ENCODE results near the gene VPS37C.
"Not testable (repeated sequence)": the region's sequence is repeated elsewhere in the genome, so short reads cannot be mapped to it uniquely, and the experiment has no call there.

The VPS37C gene

DNA sequence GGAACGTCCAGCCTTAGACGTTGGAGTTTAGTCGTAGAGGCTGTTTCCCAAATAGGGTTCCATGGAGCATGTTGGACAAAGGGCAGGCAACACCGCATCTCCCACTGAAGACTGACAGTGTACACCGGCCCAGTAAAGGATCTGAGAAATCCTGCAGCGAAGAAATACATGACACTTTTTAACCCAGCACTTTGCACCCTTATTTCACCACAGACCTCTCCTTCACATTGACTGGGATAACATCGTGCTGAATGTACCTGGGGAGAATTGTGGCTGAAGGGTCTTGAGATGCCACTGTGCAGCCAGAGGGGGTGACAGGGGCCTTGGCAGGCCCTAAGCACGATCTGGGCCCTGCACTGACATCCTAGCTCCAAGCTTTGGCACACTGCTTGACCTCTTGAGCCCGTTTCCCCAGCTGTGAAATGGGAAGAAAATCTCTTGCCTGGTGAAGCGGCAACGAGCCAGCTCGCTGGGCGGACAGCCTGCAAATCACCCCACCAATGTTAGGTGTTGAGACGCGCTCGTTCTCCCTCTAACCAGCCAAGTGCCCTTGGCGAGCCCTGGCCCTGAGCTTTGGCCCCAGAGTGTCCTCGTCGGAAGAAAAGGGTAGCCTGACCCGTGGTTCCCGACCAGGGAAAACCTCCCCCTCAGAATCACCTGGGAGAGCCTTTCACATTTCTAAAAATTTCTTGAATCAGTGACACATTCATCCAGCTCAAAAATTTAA is 45.6 kb downstream of the VPS37C start:
- DNase-seq: no peak

DNA sequence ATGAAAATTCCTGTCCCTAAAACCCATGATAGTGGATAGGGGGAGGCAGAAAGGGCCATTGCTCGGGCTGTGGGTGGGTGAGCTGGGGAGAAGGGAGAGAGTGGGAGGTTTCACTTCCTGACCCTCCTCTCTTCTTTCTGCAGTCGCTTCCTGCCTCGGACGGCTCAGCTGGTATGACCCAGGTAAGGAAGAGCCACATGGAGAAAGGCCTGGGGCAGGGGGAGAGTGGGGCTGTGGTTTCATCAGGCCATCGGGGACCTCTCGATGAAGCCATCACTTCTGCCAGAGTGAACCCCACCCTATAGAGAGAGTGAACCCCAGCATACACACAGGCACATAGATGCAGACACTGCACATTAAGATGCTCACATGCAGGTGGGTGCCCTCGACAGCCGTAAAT is 46.3 kb downstream of the VPS37C start:
- no peak for DNase-seq

DNA sequence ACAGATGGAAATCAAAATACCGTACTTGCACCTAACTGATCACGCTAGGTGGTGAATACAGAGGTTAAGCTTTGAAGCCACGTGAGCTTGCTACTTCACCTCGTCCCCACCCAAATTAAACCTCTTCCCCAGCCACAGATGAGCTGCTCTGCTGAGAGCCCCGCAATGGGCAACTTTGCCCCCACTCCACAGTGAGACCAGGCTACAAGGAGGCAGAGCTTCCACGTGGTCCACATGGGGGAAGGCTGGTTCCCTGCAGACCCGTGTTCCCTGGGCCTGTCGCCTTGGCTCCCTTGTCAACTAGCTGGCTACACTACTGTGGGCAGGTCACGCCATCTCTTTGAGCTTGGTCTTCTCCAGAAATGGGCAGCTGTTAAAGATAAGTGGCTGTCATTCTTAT is 48.0 kb downstream of the VPS37C start:
- no peak for DNase-seq

DNA sequence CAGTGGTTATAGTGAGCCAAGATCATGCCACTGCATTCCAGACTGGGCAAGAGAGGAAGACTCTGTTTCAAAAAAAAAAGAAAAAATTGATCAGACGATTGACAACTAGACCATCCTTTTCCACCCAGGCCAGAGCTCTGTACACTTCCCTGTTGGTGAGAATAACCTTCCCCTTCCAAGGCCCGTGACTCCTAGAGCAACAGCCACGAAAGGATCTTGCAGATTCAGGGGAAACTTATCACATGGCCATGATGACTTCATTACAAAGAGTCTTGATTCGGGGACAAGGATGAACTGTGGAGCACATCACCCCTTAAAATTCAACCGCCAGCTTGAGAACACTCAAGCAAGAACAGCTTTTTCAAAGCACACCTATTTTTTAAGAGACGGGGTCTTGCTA is 48.7 kb downstream of the VPS37C start:
- no peak for DNase-seq

DNA sequence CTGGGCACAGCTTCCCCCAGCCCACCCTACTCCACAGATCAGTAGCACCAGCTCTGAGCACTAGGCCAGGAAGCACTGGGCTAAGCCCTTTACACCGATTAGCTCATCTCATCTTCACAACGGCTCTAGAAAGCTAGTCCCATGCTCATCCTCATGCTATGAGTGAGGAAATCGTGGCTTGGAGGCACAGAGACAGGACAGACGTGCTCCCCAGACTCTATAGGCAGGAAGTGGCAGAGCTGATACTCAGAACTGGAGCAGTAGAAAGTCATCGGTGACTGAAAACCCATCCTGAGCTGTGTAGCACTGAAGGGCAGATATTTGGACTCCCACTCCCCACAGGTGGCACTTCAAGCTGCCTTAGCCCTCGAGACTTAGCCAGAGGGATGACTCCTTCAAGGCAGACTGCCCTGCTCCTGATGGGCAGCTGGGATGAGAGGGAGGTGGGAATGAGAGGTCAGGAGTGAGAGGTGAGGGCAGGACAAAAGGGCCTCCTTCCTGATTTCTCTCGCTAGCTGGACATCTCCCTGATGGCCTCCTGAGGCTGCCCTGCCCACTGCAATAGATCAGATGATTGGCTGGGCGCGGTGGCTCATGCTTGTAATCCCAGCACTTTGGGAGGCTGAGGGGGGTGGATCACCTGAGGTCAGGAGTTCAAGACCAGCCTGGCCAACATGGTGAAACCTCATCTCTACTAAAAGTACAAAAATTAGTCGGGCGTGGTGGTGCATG is 49.3 kb downstream of the VPS37C start:
- no peak for DNase-seq

DNA sequence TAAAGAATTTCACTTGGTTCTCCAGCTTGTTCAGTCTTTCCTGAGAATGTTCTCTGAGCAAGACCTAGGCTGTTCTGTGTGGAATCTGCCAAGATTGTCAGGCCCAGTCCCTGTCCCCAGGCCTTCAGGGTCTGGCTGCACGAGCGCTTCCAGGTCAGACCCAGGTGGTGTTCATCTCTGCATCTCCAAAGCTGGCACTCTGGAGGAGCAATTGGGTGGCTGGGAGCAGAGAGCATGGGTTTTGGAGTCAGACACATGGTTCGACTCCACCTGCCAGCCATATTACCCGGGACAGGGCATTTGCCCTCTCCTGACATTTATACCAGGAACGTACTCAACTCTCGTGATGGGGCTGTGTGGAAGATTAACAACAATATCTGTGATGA is 50.2 kb downstream of the VPS37C start:
- DNase-seq: no peak

DNA sequence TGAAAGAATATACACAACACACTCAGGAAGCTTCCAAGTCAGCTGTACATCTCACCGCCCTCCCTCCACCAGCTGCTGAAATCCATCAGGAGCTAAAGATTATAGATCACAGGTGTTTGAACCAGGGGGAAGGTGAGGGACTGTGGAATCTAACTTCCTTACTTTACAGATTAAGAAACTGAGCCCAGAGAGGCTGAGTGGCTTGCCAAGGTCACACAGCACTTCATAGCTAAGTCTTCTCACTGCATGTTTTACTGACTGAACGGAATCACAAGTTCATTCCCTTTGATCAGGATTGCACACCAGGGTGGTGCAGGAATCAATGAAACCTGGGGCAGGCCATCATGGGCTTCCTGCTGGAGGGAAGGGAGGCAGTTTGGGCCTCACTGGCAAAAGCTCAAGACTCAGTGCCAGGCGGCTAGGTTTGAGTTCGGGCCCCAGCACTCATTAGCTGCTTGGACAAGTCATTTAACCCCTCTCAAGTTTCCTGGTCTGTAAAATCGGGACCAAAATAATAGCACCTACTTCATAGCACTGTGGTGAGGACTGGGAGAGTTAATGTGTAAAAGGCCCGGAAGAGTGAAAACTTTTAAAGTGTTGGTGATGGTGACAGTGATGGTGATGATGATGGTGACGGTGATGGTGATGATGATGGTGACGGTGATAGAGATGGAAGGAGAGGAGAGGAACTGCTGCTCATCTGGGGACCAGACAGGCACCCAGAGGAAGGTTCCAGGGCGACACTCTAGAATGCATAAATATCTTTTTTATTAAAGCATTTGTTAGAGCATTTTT is 50.8 kb downstream of the VPS37C start:
- no peak for DNase-seq

DNA sequence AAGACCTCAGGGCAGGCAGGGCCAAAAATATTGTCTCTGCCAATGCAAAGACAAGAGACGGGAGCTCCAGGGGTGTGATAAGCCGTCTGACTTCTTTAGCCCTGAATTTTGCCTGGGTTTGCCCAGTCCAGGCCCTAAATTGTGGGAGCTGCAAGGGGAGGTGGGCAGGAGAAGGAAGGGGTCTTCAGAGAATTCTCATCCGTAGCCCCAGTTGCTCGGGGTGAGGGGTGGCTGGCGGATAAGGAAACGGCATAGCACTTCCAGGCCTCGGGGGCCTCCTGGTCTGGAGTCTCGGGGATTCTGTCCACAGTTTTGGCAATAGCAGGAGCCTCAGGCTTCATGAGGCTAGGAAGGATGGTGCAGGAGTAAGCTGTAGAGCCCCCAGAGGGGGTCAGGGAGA is 51.6 kb downstream of the VPS37C start:
- no peak for DNase-seq

DNA sequence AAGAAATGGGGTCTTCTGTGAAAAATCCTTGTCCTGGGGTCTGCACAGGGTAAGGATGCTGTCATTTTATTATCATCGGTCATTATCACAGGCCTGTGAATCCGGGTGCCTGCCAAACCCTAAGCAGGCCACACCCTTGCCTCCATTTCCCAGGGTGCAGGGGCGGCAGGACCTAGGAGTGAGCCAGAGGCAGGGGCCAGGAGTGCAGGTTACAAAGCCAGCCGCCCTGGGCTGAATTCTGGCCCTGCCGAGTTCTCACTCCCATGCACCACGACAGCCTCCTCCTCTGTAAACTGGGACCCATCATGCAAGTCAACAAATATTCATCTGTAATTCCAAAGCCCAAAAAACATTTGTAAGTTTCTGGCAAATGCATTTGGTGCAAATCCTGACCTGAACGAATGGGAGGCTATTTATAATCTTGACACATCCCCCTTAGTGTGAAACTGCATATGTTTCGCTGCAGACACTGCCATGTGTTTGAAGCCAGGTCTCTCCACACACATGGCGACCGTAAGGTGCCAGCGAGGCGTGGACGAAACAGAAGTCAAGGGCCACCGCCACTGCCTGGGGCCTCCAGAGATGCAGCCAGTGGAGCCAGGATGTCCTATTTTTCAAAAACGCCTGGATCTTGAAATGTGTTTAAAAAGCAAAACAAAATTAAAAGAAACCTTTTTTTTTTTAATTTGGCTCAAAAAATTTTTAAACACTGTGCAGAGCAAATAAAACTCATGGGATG is 52.2 kb downstream of the VPS37C start:
- DNase-seq: no peak

DNA sequence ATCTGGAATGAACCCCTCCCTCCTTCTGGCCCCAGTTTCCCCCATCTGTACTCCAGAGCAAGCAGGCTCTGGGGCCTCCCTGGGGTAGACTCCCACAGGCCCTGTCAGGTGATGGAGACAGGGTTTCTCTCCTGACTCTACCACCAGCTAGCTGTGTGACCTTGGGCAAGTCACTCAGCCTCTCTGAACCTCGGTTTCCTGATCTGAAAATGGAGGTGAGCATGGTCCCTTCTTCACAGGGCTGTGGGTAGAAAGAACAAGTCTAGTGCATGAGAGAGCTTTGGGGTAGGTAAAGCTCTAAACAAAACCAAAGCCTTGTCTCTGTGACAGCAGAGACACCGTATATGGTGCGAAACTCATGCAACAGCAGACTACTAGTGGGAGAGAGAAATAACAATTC is 53.3 kb downstream of the VPS37C start:
- DNase-seq: no peak

DNA sequence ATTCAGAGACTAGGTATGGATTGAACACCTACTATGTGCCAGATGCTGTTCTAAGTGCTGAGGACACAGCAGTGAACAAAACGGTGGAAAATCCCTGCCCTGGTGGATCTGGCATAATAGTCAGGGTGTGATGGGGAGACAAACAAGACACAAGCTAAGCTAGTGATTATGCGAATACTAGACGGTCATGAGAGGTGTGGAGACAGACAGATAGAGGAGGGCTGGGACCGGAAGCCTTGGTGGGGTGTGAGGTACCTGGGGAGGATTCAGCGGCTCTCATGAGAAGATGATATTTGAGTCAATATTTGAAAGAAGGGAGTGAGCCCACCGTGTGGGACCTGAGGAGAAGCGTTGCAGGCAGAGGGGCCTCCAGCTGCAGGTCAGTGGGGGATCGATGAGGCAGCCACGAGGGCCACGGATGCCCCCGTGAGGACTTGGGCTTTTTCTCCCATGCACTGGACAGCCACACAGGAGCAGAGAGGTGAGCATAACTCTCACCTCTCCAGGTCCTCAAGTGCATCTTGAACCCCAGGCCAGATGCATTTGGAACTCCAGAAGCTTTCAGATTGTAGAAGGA is 54.2 kb downstream of the VPS37C start:
- DNase-seq: no peak

DNA sequence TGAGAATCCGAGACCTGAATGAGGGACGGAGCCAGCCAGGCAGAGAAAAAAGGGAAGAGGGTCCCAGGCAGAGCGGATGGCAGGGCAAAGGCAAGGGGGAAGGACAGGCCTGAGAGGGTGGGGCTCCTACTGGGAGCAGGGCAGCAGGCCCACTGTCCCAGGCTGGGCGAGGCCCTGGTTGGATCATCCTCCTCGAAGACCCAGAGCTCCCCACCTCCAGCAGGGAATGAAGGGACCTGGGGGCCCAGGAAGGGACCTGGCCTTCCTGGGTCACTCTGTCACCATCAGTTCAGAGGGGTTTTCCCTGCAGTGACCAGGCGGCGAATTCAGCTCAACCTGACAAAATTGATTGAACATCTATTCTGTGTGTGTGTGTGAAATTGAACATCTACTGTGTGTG is 54.9 kb downstream of the VPS37C start:
- no peak for DNase-seq

DNA sequence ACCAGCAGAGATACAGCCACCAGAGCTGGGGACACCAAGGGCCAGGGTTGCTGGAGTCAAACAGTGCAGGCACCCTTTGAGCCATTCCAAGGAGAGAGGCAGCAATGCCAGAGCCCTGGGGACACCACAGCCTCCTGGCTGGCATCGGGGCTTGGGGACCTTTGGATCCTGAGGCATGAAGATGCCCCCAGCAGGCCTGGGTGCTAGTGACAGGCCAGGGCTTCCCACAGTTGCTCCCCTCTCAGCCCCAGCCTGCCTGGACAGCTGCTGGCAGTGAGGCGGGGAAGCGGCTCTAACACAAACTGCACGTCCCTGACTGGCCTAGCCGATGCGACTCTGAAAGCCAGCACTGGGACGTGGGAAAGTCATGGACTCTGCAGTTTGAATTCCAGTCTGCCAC is 56.3 kb downstream of the VPS37C start:
- no peak for DNase-seq

DNA sequence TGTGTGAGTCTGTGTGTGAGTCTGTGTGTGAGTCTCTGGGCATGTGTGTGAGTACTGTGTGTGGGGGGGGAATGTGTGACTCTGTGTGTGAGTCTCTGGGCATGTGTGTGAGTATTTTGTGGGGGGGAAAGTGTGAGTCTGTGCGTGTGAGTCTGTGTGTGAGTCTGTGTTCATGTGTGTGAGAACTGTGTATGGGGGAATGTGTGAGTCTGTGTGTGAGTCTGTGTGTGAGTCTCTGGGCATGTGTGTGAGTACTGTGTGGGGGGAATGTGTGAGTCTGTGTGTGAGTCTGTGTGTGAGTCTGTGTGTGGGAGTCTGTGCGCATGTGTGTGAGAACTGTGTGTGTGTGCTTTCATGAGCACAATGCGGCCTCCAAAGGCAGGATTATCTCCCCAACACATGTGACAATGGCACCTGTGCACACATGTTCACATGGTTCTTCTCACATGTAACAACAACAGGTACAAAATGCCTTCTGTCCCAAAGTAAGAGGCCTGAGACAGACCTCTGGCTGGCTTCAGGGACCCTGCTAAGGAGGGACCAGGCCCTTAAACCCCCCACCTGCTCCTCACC is 57.3 kb downstream of the VPS37C start:
- no peak for DNase-seq

DNA sequence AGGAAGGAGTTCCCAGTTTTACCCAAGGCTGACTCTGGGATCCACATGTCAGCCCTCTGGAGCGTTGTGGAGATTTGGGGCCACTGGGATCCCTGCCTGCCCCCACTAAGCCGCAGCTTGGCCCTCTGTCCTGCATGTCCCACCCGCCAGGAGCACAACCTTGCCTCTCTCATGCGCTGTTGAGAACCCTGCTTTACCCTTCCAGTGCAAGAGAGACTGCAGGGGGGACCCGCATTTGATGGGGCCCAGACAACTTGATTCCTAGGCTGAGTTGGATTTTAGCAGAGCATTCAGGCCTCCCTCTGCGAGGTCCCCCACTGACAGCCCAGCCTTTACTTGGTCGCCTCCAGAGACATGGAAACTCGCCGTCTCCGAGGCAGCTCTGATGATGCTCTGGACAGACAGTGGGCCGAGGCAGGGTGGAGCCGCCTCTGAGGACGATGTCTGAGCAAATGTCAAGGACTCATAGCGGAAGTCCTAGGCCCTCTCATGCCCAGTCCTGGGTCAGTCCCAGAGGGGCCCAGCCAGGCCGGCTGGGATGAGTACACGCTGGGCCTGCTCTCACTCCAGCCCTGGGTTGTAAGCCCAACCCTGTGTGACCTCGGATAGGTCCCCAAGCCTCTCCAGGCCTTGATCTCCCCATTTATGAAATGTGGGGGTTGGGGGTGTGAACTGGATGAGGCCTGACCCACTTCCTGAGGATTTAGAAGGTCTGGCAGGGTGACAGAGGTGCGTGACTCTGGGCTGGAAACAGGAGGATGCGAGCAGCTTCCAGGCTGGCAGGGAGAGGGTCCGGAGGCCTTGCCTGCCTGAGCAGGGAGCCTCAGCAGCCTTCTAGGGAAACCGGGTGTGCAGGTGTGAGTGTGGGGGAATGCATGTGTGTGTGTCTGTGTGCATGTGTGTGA is 58.3 kb downstream of the VPS37C start:
- DNase-seq: no peak

DNA sequence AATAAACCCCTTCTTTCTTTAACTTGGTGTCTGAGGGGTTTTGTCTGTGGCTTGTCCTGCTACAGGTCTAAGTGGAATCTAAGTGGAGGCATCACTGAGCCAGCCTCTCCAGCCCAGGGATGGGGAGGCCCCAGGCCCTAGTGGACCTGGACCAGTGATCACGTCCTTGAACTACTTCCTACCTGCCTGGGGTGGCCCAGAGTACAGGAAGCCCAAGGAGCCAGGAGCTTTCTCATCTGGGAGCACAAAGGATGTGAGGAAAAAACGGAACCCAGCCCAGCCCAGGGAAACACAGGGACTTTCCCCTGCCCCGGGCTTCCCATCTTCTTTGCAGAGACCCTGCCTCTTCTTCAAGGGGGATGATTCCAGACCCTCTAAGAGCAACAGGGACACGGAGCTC is 62.4 kb downstream of the VPS37C start:
- no peak for DNase-seq

DNA sequence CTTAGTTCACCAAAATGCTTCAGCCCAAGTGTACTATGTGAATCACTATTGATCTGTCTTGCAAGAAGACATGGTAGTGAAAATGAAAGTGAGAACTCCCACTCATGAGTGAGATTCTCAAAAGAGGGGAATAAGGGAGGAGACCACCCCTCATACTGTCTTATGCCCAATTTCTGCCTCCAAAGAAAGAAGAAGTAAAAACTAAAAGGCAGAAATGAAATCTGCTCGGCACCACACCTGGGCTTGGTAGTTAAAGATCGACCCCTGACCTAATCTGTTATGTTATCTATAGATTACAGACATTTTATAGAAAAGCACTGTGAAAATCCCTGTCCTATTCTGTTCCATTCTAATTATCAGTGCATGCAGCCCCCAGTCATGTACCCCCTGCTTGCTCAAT is 63.0 kb downstream of the VPS37C start:
- not testable (repeated sequence) for DNase-seq

DNA sequence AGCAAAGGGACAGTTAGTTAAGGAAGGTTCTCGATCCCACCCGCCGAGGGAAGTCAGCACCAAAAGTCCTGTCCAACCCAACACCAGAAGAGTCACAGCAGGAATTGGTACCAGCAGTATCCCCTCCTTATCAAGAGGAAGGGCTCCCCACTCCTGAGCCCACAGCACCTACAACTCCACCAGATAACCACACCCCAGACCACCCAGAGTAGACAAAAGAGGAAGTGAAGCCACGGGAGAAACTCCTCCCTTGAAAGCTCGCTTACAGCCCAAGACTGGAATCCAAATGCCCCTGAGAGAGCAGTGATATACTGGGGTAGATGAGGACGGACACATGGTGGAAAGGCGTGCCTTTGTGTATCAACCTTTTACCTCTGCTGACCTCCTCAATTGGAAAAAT is 66.2 kb downstream of the VPS37C start:
- no peak for DNase-seq

DNA sequence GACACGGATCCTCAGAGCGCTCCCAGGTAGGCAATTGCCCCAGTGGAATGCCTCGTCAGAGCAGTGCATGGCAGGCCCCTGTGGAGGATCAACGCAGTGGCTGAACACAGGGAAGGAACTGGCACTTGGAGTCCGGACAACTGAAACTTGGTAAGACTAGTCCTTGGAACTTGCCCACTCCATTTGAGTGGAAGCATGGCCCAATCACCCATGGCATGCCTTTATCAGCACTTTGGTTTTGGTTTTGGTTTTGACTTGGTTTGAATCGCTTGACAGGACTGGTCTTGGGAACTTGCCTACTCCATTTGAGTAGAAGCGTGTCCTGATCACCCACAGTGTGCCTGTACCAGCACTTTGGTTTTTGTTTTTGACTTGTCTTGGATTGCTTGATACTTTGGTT is 67.1 kb downstream of the VPS37C start:
- not testable (repeated sequence) for DNase-seq

DNA sequence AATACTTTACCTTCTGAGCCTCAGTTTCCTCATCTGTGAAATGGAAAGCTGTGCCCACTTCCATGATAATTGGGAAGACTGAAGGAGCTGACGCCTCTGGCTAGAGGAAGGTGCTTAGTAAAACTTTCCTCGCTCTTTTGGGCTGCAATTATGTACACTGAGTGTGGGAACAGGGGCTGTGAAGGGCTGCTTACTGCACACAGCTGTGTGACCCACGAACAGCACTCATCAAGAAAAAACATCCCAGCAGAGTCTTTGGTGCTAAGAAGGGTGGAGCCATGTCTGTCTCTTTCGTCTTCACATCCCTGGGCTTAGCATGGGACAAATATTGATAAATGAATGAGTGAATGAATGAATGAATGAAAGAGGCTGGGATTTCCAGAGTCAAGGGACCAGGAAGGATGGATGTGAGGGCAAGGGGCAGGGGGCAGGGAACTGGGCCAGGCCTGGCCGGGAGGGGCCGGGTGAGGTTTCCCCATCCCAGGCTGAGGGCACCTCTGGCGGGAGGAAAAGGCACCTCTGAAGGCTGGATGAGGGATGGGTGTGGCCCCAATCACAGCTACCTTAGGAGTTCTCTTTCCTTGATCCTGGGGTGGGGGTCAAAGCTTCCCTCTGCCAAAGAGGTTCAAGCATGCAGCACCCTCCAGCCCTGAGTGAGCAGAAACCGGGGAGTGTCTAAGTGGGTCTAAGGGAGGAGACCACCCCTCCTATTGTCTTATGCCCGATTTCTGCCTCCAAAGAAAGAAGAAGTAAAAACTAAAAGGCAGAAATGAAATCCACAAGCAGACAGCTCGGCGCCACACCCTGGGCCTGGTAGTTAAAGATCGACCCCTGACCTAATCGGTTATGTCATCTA is 68.1 kb downstream of the VPS37C start:
- no peak for DNase-seq

Data from NCI-H1048 (cell line).